HG03196 (cell line): ENCODE results near the gene FRAS1.
A peak's percentile ranks its signal among the peaks of the same experiment; 100 is the strongest.
"Not testable (repeated sequence)": the region's sequence is repeated elsewhere in the genome, so short reads cannot be mapped to it uniquely, and the experiment has no call there.

Source experiments
- ATAC-seq: cut with Tn5 transposase; IDR thresholded peaks from one replicate; pipeline ENCODE4 v1.9.1; 2021; ENCODE audit not compliant: unreplicated experiment

Gene FRAS1

GRCh38 chr4:78057135-78057599, at the start of gene FRAS1:
Gene FRAS1 (plus strand): TSS chr4:78057323. CDS start chr4:78058010, 687 bp downstream.
- ATAC-seq, result no peak

GRCh38 chr4:78011003-78011402, 46.1 kb upstream of the FRAS1 start:
- not testable (repeated sequence) for ATAC-seq

GRCh38 chr4:78014889-78015886, 41.9 kb upstream of the FRAS1 start:
- no peak for ATAC-seq

DNA sequence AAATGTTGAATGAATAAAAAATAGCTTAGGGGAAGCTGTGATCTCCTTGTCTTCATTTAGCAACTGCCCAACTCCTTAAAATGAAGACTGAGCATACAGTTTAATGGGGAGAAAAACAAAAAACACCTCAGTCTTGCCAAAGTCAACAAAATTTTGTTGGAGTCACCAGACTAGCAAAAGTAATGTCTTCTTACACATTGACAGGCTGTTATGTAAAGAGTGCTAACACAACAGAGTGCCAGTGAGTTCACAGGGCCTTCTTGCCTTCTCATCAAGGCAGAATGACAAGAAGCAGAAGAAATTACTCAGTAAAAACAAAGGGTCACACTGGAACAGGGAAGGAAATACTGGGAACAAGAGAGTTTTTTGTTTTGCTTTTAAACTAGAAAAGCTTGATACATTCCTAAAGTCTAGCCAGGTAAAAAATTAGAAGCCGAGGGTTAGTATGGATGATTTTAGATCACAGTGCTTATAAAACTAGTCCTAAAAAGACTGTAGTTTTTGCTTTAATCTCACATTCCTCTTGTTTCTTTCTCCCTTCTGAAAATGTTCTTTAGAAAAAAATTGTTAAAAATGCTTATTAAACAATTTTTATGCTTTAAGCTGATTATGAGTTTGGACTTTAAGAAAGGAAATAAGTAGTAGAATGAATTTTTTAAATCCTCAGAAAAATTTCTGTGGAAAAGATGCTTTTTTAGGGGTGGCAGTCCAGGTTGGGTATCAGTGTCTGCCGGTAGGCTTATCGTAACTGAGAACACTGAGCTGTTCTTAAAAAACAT, 38.7 kb upstream of the FRAS1 start:
- ATAC-seq, result no peak

DNA sequence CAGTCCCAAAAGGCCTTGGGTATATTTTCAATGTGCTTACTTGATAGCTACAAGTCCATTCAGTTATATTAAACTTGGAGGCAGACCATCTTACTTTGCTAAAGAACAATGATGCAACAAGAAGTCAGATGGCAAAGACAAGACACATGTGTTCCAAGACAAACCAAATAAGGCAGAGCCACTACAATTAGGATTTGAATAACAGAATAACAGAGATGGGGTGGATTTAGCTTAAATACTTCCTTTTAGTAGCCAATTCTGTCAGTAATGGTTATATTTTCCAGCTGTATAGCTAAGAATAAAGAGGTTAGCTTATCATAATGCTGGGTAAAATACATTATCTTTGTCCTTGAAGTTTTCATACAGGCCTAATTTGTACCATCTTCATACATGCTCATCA, 37.7 kb upstream of the FRAS1 start:
- ATAC-seq, result no peak

GRCh38 chr4:78020677-78021076, 36.4 kb upstream of the FRAS1 start:
- ATAC-seq, result no peak

DNA sequence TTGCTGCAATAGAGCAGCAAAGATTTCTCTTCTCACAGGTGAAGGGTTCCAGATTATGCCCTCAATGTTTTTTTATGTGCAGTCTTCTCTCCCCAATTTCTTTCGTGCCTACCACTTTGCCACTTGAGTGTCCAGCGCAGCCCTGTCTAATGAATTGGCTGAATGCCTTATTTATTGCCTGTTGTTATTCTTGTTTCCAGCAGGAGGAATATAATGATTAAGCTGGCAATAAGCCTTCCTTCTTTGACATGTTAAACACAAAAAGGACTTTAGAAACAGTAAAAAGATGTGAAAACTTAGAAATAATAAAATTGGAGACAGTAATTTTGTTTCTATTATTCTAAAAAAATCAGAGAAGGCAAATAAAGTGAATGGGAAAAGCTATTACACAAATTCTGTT, 34.6 kb upstream of the FRAS1 start:
- ATAC-seq, result no peak

DNA sequence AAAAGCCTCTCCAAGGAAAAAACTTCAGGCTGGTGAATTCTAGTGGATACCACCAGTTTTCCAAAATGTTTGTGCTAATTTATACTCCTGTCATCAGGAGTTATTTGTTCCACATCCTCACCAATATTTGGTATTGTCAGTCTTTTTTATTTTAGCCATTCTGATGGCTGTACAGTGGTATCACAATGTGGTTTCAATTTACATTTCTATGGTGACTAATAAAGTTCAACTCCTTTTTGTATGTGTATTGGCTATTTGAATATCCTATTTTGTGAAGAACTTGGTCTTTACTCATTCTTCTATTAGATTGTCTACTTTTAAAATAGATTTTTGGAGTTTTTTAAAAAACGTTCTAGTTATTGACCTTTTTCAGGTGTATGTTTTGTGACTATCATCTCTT, 33.0 kb upstream of the FRAS1 start:
- ATAC-seq, result no peak

GRCh38 chr4:78024576-78025091, 32.5 kb upstream of the FRAS1 start:
- no peak for ATAC-seq

DNA sequence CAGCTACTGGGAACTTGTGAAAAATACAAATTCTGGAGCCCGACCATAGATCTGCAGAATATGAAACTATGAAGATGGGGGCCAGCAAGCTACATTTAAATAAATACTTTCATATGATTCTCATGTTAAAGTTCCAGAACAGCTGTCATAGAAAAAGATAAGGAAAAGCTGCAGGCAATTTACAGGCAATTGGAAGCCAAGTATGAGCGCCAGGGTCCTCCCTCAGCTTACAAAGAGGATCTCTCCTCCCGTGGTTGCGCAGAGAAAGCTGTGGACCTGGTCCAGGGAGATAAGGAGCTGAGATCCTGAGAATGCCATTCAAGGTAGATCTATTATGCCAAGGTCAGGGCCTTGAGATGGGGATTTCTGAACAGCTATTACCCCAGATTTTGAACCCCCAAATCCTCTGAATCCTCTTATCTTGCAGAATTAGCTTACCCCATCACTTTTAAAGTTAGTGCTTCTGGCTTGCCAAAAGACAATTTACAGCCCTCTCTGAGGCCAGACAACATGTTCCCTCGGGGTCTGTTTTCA, 25.6 kb upstream of the FRAS1 start:
- ATAC-seq, result no peak

DNA sequence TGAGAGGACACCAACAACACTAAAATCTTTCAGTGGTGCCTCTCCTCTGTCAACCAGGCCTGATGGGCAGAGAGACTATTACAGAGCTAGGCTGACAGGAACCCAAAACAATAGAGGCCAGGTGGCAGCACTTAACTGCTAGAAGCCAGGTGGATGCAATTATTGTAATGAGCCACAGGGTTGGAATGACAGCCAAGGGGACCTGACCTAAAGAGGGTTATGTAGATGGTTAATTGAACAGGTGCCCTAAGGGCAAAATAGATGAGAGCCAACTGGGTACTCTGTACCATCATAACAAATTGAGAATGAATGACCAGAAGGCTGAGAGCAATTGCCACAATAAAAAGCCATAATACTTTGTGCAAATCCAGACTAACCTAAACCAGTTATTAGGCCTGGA, 24.7 kb upstream of the FRAS1 start:
- ATAC-seq, result no peak

DNA sequence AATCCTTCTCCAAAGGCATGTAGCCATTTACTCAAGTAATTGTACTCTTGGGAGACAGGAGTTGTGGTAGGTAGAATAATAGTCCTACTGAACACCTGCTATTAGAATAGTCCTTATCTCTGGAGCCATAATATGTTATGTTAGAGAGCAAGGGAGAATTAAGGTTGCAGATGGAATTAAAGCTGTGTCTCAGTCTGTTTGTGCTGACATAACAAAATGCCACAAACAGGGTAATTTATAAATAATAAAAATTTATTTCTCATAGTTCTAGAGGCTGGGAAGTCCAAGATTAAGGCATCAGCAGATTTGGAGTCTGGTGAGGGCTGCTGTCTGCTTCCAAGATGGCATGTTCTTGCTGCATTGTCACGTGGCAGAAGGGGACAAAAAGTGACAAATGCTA, 24.2 kb upstream of the FRAS1 start:
- ATAC-seq, result no peak

DNA sequence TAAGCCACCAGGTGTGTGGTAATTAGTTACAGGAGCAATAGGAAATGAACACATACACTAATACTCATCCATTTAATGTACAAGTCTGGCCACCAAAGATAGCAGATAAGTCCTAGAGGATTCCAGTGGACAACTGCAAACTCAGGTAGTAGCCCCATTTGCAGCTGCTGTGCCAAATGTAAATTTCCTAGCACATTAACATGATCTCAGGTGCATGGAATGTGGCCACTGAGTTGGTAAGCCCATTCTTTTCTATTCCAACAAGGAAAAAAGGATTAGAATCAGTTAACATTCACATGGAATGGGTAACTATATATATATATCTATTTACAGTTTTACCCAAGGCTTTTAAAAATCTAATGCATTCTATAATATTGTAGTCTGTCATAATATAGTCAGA, 23.3 kb upstream of the FRAS1 start:
- no peak for ATAC-seq

DNA sequence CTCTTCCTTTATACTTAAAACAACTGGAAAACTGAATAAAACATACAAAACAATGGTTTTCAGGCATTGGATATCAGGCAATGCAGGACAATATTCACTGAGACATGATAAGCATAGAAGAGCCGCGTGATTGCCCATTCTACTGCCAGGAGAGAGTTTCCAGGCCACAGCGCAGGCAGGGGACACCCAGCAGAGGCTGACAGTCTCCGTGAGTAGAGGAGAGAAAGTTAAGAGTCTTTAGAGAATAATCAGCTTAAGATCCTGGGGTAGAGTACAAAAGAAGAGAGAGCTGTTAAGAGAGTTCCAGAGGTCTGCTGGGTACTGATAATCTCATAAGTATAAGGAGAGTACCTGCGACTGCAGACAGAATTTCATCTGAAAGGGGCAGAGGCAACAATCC, 18.4 kb upstream of the FRAS1 start:
- ATAC-seq, result no peak

DNA sequence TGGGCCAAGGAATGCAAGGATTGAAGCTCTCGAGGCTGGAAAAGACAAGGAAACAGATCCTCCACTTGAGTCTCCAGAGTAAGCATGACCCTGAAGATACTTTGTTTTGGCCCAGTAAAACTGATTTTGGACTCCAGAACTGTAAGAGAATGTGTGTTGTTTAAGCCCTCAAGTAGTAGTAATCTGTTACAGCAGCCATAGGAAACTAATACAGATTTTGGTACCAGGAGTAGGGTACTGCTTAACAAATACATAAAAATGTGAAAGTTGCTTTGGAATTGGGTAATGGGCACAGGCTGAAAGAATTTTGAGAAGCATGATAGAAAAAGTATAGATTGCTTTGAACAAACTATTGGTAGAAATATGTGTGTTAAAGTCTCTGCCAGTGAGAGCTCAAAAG, 17.4 kb upstream of the FRAS1 start:
- ATAC-seq, result no peak

DNA sequence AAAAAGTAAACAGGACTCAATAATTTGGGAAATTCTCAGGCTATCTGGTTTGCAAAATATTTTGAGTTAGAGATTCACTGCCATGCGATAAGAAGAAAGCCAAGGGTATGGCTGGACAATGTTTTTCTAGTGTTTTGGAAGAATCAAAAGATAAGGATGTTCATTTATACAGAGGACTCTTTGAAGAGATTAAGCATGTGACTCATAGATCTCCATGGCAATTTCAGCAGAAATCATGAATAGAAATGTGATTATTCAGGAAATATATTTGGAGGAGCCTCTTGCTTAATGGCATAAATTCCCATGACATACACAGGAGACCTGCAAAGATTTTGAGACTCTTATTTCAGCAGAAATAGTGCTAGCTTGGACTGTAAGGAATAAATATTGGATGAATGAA, 16.7 kb upstream of the FRAS1 start:
- ATAC-seq, result no peak

DNA sequence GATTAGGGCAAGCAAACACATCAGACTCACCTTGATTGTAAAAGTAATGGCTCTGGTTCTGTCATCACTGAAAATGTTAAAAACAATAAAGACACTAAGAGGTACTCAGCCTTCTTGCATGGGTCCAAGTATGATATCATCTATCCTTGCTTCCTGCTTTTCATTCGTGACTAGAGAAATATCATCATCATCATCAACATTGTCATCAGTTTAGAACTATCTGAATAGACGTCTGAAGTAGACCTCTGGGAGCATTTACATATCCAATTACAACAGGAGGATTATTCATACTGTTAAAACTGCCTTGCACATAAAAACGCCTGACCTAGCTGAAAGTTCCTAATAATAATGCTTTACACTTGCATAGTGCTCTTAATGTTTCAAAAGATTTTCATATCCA, 9.8 kb upstream of the FRAS1 start:
- ATAC-seq, result no peak

DNA sequence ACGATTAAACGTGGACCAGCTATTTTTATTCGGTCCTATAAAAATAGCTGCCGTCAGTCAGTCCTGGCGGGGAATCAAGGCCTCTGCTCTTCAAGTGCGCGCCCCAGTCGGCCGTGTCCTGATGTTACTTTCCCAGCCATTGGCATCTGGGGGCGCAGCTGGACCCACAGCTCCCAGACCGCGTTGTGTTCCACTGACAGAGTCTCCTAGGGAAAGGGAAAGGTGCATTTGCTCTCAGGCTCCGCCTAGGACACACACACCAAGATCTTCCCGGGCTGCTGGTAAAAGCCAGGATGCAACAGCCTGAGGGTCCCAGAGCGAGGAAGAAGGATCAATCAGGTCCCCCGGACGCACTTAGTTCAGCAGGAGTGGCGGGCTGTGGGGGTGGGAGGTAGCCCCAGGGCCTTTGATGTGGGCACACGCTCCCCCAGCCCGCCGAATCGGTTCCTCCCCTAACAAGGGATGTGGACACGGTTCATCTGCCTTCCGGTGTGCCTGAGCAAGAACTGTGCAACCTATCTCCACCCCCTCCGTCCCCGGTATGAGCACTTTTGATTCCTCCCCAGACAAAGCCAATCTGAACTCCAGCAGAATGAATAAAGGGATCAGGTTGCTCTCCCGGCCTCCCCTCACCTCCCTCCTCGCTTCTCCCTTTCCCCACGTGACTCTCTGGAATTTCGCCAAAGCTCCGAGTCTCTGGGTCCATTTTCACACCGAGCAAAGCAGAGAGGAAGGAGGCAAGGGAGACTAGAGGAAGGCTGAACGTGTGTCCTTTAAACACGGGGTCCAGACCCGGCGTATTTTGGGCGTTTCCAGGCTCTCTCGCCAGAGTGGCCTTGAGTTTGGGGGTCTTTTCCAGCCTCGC, 626 bp upstream of the FRAS1 start:
- peak; percentile 65 for ATAC-seq

DNA sequence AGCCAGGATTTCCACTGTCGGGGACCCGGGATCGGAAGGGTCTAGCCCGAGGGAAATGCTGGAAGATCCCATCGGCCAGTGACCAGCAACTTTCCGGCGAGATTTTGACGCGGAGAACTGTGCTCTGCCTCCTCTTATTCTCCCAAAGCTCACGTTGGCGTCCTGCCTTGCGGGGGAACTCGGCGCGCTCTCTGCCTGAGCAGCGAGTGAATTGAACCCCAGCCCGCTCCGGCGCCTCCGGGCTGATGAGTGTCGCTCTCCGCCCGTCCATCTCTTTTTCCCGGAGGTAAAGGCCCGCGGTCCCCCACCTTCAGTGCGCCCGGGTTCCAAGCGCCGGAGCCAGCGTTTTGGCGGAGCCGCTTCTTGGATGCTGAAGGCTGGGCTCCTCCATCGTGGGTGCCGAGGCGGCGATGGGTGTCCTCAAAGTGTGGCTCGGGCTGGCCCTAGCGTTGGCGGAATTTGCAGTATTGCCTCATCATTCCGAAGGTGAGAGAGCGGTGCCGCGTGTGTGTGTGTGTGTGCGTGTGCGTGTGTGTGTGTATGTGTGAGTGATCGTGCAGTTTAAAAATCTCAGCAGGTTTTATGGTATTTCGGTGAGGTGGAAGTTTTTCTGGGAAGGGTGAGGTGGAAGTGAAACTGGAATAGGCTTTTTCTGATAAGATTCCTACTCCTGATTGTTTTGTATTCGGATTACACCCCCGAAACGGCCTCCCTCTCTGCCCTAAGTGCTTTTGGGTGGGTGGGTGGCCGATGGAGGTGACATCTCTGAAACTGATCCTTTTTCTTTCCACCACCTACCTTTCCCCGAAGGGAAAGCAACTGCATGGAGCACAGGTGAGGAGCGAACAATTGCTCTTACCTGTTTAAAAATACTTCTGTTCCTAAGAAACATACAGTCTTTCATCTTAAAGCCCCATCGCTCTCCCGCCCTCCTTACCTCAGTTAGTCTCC, 752 bp downstream of the FRAS1 start:
- no peak for ATAC-seq
